WTC11 (cell line): ENCODE data around the gene COBL.

ENCODE experiments used
- SP1 ChIP-seq: sonication (generic); formaldehyde crosslinking; conservative IDR thresholded peaks from 2 replicates; pipeline ENCODE4 v1.8.1; 2022; ENCODE audit warnings: missing genetic modification reagents
- ZNF138 ChIP-seq: sonication (generic); formaldehyde crosslinking; conservative IDR thresholded peaks from 2 replicates; pipeline ENCODE4 v1.8.1; 2022; ENCODE audit warnings: mild to moderate bottlenecking, moderate library complexity, missing genetic modification reagents
- TF ChIP-seq, protein P1 (sequence below): sonication (generic); formaldehyde crosslinking; IDR thresholded peaks from 2 replicates; pipeline ENCODE4 v1.8.1; 2023; ENCODE audit warnings: mild to moderate bottlenecking, moderate library complexity, missing genetic modification reagents
- TF ChIP-seq, protein P2 (sequence below): sonication (generic); formaldehyde crosslinking; IDR thresholded peaks from 2 replicates; pipeline ENCODE4 v1.8.1; 2023; ENCODE audit warnings: mild to moderate bottlenecking, missing genetic modification reagents
- TF ChIP-seq, protein P3 (sequence below): fragments of 250-450 bp; sonication (Bioruptor Pico); IDR thresholded peaks from 2 replicates; pipeline ENCODE4 v1.9.0; 2021; ENCODE audit warnings: mild to moderate bottlenecking, borderline replicate concordance
- TF ChIP-seq, protein P4 (sequence below): sonication (generic); formaldehyde crosslinking; IDR thresholded peaks from 2 replicates; pipeline ENCODE4 v1.8.0; 2023; ENCODE audit warnings: mild to moderate bottlenecking, missing genetic modification reagents
- TF ChIP-seq, protein P5 (sequence below): fragments of 200-600 bp; IDR thresholded peaks from 2 replicates; pipeline ENCODE4 v1.8.0; 2022; ENCODE audit warnings: antibody characterized with exemption
- TF ChIP-seq, protein P6 (sequence below): sonication (generic); formaldehyde crosslinking; IDR thresholded peaks from 2 replicates; pipeline ENCODE4 v1.8.1; 2023; ENCODE audit warnings: mild to moderate bottlenecking, missing genetic modification reagents, moderate library complexity

DNA sequence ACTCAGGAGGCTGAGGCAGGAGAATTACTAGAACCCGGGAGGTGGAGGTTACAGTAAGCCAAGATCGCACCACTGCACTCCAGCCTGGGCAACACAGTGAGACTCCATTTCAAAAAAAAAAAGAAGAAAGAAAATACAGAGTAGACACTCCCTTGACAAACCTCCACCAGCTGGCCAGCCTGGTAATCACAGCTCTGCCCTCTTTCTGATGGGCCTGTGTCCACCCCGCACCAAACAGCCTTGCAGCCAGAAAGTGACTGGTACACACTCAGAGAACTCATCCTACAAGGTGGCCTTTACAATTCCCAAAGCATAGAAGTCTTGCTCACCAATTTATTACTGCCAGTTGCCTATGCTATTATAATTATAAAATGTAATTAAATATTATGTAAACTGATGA lies 66.6 kb downstream of the COBL start:
- TF ChIP-seq, protein P1, sequence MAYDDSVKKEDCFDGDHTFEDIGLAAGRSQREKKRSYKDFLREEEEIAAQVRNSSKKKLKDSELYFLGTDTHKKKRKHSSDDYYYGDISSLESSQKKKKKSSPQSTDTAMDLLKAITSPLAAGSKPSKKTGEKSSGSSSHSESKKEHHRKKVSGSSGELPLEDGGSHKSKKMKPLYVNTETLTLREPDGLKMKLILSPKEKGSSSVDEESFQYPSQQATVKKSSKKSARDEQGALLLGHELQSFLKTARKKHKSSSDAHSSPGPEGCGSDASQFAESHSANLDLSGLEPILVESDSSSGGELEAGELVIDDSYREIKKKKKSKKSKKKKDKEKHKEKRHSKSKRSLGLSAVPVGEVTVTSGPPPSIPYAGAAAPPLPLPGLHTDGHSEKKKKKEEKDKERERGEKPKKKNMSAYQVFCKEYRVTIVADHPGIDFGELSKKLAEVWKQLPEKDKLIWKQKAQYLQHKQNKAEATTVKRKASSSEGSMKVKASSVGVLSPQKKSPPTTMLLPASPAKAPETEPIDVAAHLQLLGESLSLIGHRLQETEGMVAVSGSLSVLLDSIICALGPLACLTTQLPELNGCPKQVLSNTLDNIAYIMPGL (CRISPR knock-in tag) = no peak
- no peak for TF ChIP-seq SP1
- TF ChIP-seq, protein P2, sequence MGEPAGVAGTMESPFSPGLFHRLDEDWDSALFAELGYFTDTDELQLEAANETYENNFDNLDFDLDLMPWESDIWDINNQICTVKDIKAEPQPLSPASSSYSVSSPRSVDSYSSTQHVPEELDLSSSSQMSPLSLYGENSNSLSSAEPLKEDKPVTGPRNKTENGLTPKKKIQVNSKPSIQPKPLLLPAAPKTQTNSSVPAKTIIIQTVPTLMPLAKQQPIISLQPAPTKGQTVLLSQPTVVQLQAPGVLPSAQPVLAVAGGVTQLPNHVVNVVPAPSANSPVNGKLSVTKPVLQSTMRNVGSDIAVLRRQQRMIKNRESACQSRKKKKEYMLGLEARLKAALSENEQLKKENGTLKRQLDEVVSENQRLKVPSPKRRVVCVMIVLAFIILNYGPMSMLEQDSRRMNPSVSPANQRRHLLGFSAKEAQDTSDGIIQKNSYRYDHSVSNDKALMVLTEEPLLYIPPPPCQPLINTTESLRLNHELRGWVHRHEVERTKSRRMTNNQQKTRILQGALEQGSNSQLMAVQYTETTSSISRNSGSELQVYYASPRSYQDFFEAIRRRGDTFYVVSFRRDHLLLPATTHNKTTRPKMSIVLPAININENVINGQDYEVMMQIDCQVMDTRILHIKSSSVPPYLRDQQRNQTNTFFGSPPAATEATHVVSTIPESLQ (CRISPR knock-in tag) = no peak
- TF ChIP-seq, protein P3, sequence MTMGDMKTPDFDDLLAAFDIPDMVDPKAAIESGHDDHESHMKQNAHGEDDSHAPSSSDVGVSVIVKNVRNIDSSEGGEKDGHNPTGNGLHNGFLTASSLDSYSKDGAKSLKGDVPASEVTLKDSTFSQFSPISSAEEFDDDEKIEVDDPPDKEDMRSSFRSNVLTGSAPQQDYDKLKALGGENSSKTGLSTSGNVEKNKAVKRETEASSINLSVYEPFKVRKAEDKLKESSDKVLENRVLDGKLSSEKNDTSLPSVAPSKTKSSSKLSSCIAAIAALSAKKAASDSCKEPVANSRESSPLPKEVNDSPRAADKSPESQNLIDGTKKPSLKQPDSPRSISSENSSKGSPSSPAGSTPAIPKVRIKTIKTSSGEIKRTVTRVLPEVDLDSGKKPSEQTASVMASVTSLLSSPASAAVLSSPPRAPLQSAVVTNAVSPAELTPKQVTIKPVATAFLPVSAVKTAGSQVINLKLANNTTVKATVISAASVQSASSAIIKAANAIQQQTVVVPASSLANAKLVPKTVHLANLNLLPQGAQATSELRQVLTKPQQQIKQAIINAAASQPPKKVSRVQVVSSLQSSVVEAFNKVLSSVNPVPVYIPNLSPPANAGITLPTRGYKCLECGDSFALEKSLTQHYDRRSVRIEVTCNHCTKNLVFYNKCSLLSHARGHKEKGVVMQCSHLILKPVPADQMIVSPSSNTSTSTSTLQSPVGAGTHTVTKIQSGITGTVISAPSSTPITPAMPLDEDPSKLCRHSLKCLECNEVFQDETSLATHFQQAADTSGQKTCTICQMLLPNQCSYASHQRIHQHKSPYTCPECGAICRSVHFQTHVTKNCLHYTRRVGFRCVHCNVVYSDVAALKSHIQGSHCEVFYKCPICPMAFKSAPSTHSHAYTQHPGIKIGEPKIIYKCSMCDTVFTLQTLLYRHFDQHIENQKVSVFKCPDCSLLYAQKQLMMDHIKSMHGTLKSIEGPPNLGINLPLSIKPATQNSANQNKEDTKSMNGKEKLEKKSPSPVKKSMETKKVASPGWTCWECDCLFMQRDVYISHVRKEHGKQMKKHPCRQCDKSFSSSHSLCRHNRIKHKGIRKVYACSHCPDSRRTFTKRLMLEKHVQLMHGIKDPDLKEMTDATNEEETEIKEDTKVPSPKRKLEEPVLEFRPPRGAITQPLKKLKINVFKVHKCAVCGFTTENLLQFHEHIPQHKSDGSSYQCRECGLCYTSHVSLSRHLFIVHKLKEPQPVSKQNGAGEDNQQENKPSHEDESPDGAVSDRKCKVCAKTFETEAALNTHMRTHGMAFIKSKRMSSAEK (CRISPR knock-in tag) = no peak
- TF ChIP-seq, protein P4, sequence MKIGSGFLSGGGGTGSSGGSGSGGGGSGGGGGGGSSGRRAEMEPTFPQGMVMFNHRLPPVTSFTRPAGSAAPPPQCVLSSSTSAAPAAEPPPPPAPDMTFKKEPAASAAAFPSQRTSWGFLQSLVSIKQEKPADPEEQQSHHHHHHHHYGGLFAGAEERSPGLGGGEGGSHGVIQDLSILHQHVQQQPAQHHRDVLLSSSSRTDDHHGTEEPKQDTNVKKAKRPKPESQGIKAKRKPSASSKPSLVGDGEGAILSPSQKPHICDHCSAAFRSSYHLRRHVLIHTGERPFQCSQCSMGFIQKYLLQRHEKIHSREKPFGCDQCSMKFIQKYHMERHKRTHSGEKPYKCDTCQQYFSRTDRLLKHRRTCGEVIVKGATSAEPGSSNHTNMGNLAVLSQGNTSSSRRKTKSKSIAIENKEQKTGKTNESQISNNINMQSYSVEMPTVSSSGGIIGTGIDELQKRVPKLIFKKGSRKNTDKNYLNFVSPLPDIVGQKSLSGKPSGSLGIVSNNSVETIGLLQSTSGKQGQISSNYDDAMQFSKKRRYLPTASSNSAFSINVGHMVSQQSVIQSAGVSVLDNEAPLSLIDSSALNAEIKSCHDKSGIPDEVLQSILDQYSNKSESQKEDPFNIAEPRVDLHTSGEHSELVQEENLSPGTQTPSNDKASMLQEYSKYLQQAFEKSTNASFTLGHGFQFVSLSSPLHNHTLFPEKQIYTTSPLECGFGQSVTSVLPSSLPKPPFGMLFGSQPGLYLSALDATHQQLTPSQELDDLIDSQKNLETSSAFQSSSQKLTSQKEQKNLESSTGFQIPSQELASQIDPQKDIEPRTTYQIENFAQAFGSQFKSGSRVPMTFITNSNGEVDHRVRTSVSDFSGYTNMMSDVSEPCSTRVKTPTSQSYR (CRISPR knock-in tag) = no peak
- TF ChIP-seq, protein P5, sequence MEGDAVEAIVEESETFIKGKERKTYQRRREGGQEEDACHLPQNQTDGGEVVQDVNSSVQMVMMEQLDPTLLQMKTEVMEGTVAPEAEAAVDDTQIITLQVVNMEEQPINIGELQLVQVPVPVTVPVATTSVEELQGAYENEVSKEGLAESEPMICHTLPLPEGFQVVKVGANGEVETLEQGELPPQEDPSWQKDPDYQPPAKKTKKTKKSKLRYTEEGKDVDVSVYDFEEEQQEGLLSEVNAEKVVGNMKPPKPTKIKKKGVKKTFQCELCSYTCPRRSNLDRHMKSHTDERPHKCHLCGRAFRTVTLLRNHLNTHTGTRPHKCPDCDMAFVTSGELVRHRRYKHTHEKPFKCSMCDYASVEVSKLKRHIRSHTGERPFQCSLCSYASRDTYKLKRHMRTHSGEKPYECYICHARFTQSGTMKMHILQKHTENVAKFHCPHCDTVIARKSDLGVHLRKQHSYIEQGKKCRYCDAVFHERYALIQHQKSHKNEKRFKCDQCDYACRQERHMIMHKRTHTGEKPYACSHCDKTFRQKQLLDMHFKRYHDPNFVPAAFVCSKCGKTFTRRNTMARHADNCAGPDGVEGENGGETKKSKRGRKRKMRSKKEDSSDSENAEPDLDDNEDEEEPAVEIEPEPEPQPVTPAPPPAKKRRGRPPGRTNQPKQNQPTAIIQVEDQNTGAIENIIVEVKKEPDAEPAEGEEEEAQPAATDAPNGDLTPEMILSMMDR = no peak
- no peak for TF ChIP-seq ZNF138 (CRISPR knock-in tag)
- TF ChIP-seq, protein P6, sequence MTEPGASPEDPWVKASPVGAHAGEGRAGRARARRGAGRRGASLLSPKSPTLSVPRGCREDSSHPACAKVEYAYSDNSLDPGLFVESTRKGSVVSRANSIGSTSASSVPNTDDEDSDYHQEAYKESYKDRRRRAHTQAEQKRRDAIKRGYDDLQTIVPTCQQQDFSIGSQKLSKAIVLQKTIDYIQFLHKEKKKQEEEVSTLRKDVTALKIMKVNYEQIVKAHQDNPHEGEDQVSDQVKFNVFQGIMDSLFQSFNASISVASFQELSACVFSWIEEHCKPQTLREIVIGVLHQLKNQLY (CRISPR knock-in tag) = no peak
